ENCODE measurements around the gene CPNE4.

Gene CPNE4

DNA sequence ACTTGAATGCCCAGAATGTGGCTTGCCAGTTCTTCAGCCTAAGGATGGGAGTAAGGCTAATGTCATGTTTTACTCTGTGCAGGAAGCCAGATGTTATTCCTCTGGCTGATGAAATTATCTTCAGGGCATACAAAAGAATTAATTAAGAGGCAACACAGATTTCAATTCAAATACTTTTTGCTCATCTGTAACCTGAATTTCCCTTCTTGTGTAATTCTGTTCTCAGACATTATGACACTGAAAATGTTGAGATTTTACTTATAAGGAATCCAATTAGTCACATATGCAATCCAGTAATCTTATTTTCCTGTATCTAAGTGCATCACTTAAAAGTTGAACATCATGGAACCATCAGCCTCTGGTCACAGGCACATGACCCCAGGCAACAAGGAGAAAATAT, 136.5 kb downstream of the CPNE4 start:
- no peak for TF ChIP-seq TAF1 (IDR thresholded peaks at IDR 0.05; ENCODE audit: borderline replicate concordance, insufficient read depth, low read length)
- TF ChIP-seq SIN3A (IDR thresholded peaks at IDR 0.05; ENCODE audit: borderline replicate concordance, insufficient read depth, low read length) = no peak
- no peak for TF ChIP-seq POLR2AphosphoS5 (IDR thresholded peaks at IDR 0.05; ENCODE audit: low read depth, low read length)
- TF ChIP-seq, protein P1, sequence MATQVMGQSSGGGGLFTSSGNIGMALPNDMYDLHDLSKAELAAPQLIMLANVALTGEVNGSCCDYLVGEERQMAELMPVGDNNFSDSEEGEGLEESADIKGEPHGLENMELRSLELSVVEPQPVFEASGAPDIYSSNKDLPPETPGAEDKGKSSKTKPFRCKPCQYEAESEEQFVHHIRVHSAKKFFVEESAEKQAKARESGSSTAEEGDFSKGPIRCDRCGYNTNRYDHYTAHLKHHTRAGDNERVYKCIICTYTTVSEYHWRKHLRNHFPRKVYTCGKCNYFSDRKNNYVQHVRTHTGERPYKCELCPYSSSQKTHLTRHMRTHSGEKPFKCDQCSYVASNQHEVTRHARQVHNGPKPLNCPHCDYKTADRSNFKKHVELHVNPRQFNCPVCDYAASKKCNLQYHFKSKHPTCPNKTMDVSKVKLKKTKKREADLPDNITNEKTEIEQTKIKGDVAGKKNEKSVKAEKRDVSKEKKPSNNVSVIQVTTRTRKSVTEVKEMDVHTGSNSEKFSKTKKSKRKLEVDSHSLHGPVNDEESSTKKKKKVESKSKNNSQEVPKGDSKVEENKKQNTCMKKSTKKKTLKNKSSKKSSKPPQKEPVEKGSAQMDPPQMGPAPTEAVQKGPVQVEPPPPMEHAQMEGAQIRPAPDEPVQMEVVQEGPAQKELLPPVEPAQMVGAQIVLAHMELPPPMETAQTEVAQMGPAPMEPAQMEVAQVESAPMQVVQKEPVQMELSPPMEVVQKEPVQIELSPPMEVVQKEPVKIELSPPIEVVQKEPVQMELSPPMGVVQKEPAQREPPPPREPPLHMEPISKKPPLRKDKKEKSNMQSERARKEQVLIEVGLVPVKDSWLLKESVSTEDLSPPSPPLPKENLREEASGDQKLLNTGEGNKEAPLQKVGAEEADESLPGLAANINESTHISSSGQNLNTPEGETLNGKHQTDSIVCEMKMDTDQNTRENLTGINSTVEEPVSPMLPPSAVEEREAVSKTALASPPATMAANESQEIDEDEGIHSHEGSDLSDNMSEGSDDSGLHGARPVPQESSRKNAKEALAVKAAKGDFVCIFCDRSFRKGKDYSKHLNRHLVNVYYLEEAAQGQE (IDR thresholded peaks at IDR 0.05; ENCODE audit: insufficient read depth in 1 of 2, low read depth in 2 of 2, low read length in 2 of 2) = no peak
- TF ChIP-seq FOXP2 (optimal IDR thresholded peaks at IDR 0.05; ENCODE audit: borderline replicate concordance, extremely low read depth, extremely low read length, insufficient read depth) = no peak

DNA sequence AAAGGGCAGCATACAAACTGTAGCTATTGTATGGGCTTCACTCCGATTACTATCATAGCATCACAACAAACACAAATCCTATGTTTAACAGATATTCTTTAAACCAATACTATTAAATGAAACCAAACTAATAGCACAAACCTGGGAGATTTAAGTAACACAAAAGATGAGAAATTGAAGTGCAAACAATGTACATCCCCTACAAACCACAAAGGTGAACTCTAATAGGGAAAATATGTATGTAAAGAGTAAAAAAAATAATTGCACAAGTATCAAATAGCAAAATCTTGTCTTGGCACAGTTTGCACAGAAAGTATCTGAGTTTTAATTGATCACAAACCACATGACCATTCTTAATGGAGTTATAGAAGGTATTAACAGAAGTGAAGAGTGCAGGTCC, 138.5 kb downstream of the CPNE4 start:
- TF ChIP-seq TAF1 (IDR thresholded peaks at IDR 0.05; ENCODE audit: borderline replicate concordance, insufficient read depth, low read length) (no peak), POLR2AphosphoS5 (IDR thresholded peaks at IDR 0.05; ENCODE audit: low read depth, low read length) (no peak), SIN3A (IDR thresholded peaks at IDR 0.05; ENCODE audit: borderline replicate concordance, insufficient read depth, low read length) (no peak), FOXP2 (optimal IDR thresholded peaks at IDR 0.05; ENCODE audit: borderline replicate concordance, extremely low read depth, extremely low read length, insufficient read depth) (no peak)
- TF ChIP-seq, protein P1 (IDR thresholded peaks at IDR 0.05; ENCODE audit: insufficient read depth in 1 of 2, low read depth in 2 of 2, low read length in 2 of 2) = no peak

DNA sequence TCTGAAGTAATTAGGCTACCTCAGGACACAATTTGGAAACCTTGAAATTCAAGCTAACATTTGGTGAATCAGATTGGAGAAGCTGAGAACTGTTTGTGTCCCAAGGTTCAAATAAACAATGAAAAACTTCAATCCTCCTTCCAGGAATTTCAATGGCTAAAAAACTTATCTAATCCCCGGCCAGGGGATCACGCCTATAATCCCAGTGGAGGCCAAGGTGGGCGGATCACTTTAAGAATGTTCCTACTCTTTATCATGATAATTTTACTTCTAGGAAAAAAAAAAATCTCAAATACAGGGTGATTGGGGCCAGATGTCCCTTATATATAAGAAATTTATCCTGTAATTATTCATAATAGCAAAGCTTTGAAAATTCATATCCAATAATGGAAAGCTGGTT, 139.0 kb downstream of the CPNE4 start:
- no peak for TF ChIP-seq FOXP2 (optimal IDR thresholded peaks at IDR 0.05; ENCODE audit: borderline replicate concordance, extremely low read depth, extremely low read length, insufficient read depth)
- TF ChIP-seq, protein P1 (IDR thresholded peaks at IDR 0.05; ENCODE audit: insufficient read depth in 1 of 2, low read depth in 2 of 2, low read length in 2 of 2) = no peak
- no peak for TF ChIP-seq TAF1 (IDR thresholded peaks at IDR 0.05; ENCODE audit: borderline replicate concordance, insufficient read depth, low read length)
- TF ChIP-seq POLR2AphosphoS5 (IDR thresholded peaks at IDR 0.05; ENCODE audit: low read depth, low read length) = no peak
- no peak for TF ChIP-seq SIN3A (IDR thresholded peaks at IDR 0.05; ENCODE audit: borderline replicate concordance, insufficient read depth, low read length)

DNA sequence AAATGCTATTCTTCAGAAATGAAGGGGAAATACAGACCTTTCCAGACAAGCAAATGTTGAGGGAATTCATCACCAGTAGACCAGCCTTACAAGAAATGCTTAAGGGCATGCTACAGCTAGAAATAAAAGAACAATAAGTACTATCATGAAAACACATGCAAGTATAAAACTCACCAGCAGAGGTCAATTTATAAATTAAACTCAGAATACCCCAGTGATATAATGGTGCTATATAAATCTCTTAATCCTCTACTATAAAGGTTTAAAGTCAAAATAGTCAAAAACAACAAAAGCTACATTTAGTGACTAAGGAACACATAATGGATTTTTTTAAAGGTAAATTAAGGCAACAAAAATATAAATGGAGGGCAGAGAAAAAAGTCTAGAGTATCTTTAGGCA, 142.5 kb downstream of the CPNE4 start:
- TF ChIP-seq TAF1 (IDR thresholded peaks at IDR 0.05; ENCODE audit: borderline replicate concordance, insufficient read depth, low read length) = no peak
- TF ChIP-seq, protein P1 (IDR thresholded peaks at IDR 0.05; ENCODE audit: insufficient read depth in 1 of 2, low read depth in 2 of 2, low read length in 2 of 2) = no peak
- TF ChIP-seq POLR2AphosphoS5 (IDR thresholded peaks at IDR 0.05; ENCODE audit: low read depth, low read length) = no peak
- no peak for TF ChIP-seq SIN3A (IDR thresholded peaks at IDR 0.05; ENCODE audit: borderline replicate concordance, insufficient read depth, low read length)
- no peak for TF ChIP-seq FOXP2 (optimal IDR thresholded peaks at IDR 0.05; ENCODE audit: borderline replicate concordance, extremely low read depth, extremely low read length, insufficient read depth)
